ENCODE results near the gene FBXO41. TPM values are rescaled to one million over a fixed set of nuclear protein-coding genes. Genes with fewer than 3 reads are reported as not detected.

Gene FBXO41
- total RNA-seq, 1 experiment from 2014 or later, result 12.1 TPM

DNA sequence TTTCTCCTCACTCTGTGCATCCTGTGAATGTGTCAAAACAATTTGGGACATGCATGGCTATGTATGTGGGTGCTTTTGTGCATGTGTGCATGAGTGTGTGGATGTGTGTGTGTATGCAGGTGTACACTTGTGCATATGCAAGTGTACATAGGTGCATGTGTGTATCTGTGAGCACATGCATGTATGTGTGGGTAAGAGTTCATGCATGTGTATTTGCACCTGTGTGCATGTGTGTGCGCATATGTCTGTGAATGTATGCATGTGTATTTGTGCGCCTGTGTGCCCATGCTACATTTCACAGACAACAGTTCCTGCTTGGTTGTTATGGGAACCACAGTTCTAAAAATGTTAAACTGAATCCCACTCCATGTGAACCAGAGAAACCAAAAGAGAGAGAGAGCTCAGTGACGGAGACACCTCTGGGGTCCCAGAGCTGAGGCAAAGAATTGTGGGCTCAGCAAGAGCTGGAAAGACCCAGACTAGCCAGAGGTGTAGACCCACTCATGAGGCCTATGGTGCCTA is 1.9 kb upstream of the FBXO41 start:
- Mint-ChIP-seq H3K4me3 (ENCODE audit: unreplicated experiment) (peak overlapping the region; percentile 39), H3K4me1 (ENCODE audit: low read depth, unreplicated experiment) (no peaks in the 10 kb centered on the region), H3K9me3 (ENCODE audit: unreplicated experiment) (no peaks in the 10 kb centered on the region), H3K27me3 (ENCODE audit: insufficient read depth, unreplicated experiment) (peaks cover 4% of the 10 kb centered on the region), H3K36me3 (ENCODE audit: insufficient read depth, unreplicated experiment) (no peaks in the 10 kb centered on the region), H3K27ac (ENCODE audit: unreplicated experiment) (no peak overlapping the region)
- no peaks in the 10 kb centered on the region for H3K27me3 ChIP-seq (replicated peaks; ENCODE audit: control insufficient read depth, insufficient read depth, low read length)
- ChIA-PET CTCF (no interaction called here), POLR2A (no interaction called here)
- H3K9me3 ChIP-seq, result no peaks in the 10 kb centered on the region
- BruUV-seq (replicated peaks), result no TSS peak
- H3K4me1 ChIP-seq, result peaks cover 5% of the 10 kb centered on the region; the same call in 1 of the 2 replicates
- TF ChIP-seq CTCF (IDR thresholded peaks at IDR 0.05; ENCODE audit: insufficient read depth in 1 of 2, low read depth in 1 of 2, low read length in 1 of 2, severe bottlenecking in 1 of 2, unreplicated experiment in 1 of 2), result no peak
- intact Hi-C loops (cut with micrococcal nuclease; ENCODE audit: unreplicated experiment), result no loop called here
- DNase-seq, result no peak
- no peak overlapping the region for H3K4me3 ChIP-seq (ENCODE audit: low read depth, low read length)
- no peaks in the 10 kb centered on the region for H3K36me3 ChIP-seq (ENCODE audit: control insufficient read depth, insufficient read depth, low read length)

GRCh38 chr2:73285159-73285739 is 971 bp upstream of the FBXO41 start:
- Mint-ChIP-seq H3K9me3 (ENCODE audit: unreplicated experiment) (no peaks in the 10 kb centered on the region), H3K27me3 (ENCODE audit: insufficient read depth, unreplicated experiment) (peaks cover 2% of the 10 kb centered on the region), H3K4me3 (ENCODE audit: unreplicated experiment) (peak overlapping the region; percentile 65), H3K4me1 (ENCODE audit: low read depth, unreplicated experiment) (no peaks in the 10 kb centered on the region), H3K27ac (ENCODE audit: unreplicated experiment) (no peak overlapping the region), H3K36me3 (ENCODE audit: insufficient read depth, unreplicated experiment) (no peaks in the 10 kb centered on the region)
- CTCF ChIA-PET, result no interaction called here
- POLR2A ChIA-PET, result no interaction called here
- no TSS peak for BruUV-seq (replicated peaks)
- no peak for TF ChIP-seq CTCF (IDR thresholded peaks at IDR 0.05; ENCODE audit: insufficient read depth in 1 of 2, low read depth in 1 of 2, low read length in 1 of 2, severe bottlenecking in 1 of 2, unreplicated experiment in 1 of 2)
- H3K27me3 ChIP-seq (replicated peaks; ENCODE audit: control insufficient read depth, insufficient read depth, low read length), result no peaks in the 10 kb centered on the region
- H3K36me3 ChIP-seq (ENCODE audit: control insufficient read depth, insufficient read depth, low read length), result no peaks in the 10 kb centered on the region
- intact Hi-C loops (cut with micrococcal nuclease; ENCODE audit: unreplicated experiment), result no loop called here
- H3K9me3 ChIP-seq, result no peaks in the 10 kb centered on the region
- H3K4me1 ChIP-seq, result peaks cover 5% of the 10 kb centered on the region; the same call in 1 of the 2 replicates
- DNase-seq, result no peak
- peak overlapping the region; percentile 84; the same call in 1 of the 2 replicates for H3K4me3 ChIP-seq (ENCODE audit: low read depth, low read length)

DNA sequence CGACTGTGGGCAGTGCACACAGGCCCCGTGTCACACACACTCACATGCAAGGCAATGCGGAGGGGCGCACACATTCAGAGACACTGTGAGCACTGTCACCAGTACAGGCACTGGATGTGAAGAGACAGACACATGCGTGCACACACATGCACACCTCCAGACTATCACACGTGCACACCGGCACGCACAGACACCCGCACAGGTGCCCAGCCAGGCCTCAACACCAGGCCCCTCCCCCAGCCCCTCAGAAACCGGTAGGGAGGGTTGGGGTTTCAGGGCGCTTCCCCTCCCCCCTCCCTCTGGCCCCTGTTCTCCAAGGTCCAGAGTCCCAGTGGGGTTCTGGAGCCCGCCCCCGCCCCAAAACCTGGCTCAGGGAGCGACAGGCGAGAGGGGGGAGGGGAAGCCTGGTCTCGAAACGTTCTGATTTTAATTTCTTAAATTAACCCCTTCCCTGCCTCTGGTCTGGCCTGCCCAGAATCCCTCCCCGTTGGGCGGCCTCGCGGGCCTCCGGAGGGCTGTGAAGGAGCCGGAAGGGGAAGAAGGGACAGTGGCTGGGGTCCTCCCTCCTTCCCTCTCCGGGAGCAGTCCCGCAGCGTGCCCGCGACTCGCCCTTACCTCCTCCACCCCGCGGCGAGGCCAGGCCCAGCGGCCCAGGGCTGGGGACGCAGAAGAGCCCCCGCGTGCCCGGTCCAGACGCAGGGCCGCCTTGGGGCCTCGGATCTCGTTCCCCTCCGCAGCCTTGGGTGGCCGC is 558 bp downstream of the FBXO41 start:
- POLR2A ChIA-PET, result no interaction called here
- no peaks in the 10 kb centered on the region for H3K9me3 Mint-ChIP-seq (ENCODE audit: unreplicated experiment)
- peak in 1 of 2 experiments; percentile 34 for DNase-seq

More for the DNA sequence above, 558 bp downstream of the FBXO41 start:
- Mint-ChIP-seq H3K27ac (ENCODE audit: unreplicated experiment) (no peak overlapping the region), H3K36me3 (ENCODE audit: insufficient read depth, unreplicated experiment) (no peaks in the 10 kb centered on the region), H3K4me1 (ENCODE audit: low read depth, unreplicated experiment) (no peaks in the 10 kb centered on the region), H3K4me3 (ENCODE audit: unreplicated experiment) (peak overlapping the region; percentile 65), H3K27me3 (ENCODE audit: insufficient read depth, unreplicated experiment) (peaks cover 2% of the 10 kb centered on the region)
- peaks cover 5% of the 10 kb centered on the region; the same call in 1 of the 2 replicates for H3K4me1 ChIP-seq
- intact Hi-C loops (cut with micrococcal nuclease; ENCODE audit: unreplicated experiment), result loop anchor here (1.0 kb wide), 1 partner anchor 14 kb away; no protein-coding TSS in a partner anchor
- H3K9me3 ChIP-seq, result no peaks in the 10 kb centered on the region
- no TSS peak for BruUV-seq (replicated peaks)
- no peak for TF ChIP-seq CTCF (IDR thresholded peaks at IDR 0.05; ENCODE audit: insufficient read depth in 1 of 2, low read depth in 1 of 2, low read length in 1 of 2, severe bottlenecking in 1 of 2, unreplicated experiment in 1 of 2)
- H3K4me3 ChIP-seq (ENCODE audit: low read depth, low read length), result peak overlapping the region; percentile 84
- H3K27me3 ChIP-seq (replicated peaks; ENCODE audit: control insufficient read depth, insufficient read depth, low read length), result no peaks in the 10 kb centered on the region
- H3K36me3 ChIP-seq (ENCODE audit: control insufficient read depth, insufficient read depth, low read length), result no peaks in the 10 kb centered on the region
- CTCF ChIA-PET, result interaction anchor here (0.8 to 1.0 kb wide), 2 partner anchors 10 to 15 kb away, joined by 3 to 5 read pairs; partner anchors contain the start of gene EGR4
